Hematopoietic multipotent progenitor cell (in vitro differentiated cells): ENCODE data around the gene PROX1. TPM values are rescaled to one million over a fixed set of nuclear protein-coding genes. Genes with fewer than 3 reads are reported as not detected.

Source experiments
- DNase-seq, 3 donors: peaks; one replicate each; pipeline ENCODE4 v3.0.0-alpha.2; 2011 to 2015; ENCODE audit warnings: low read depth in 2 of 3, low spot score in 2 of 3
- total RNA-seq: library from RNA; depleted of rRNA; stranded (reverse); fragments of >200 nt; gene quantifications from one replicate; pipeline ENCODE4 v1.2.3, GENCODE V29; 2012

Gene PROX1
- under 0.01 TPM for total RNA-seq

GRCh38 chr1:213987927-213988506, at the start of gene PROX1:
Gene PROX1, plus strand, starts transcription at chr1:213987973. Its CDS starts 8,563 bp downstream, at chr1:213996536.
- peak in 2 of 3 donors; percentile 71 to 80 for DNase-seq

GRCh38 chr1:213938776-213939175, 49.0 kb upstream of the PROX1 start:
- no peak for DNase-seq

- DNase-seq, result no peak
These were observed 47.9 kb upstream of the PROX1 start for GRCh38 chr1:213939888-213940287.

GRCh38 chr1:213940947-213941346, 46.8 kb upstream of the PROX1 start:
- DNase-seq, result no peak

- DNase-seq, result no peak
These were observed 45.7 kb upstream of the PROX1 start for GRCh38 chr1:213942061-213942460.

- DNase-seq, result no peak
These were observed 40.5 kb upstream of the PROX1 start for GRCh38 chr1:213947200-213947801.

GRCh38 chr1:213951876-213952275, 35.9 kb upstream of the PROX1 start:
- no peak for DNase-seq

- no peak for DNase-seq
These were observed 34.0 kb upstream of the PROX1 start for GRCh38 chr1:213953806-213954205.

- DNase-seq, result no peak
These were observed 31.4 kb upstream of the PROX1 start for GRCh38 chr1:213956295-213956770.

- no peak for DNase-seq
These were observed 29.4 kb upstream of the PROX1 start for GRCh38 chr1:213958346-213958745.

- DNase-seq, result no peak
These were observed 26.8 kb upstream of the PROX1 start for GRCh38 chr1:213960963-213961362.

- no peak for DNase-seq
These were observed 25.3 kb upstream of the PROX1 start for GRCh38 chr1:213962508-213962907.

GRCh38 chr1:213966122-213966521, 21.7 kb upstream of the PROX1 start:
- no peak for DNase-seq

GRCh38 chr1:213968146-213968825, 19.5 kb upstream of the PROX1 start:
- no peak for DNase-seq

- DNase-seq, result no peak
These were observed 17.7 kb upstream of the PROX1 start for GRCh38 chr1:213969958-213970555.

- DNase-seq, result no peak
These were observed 15.6 kb upstream of the PROX1 start for GRCh38 chr1:213972141-213972540.

GRCh38 chr1:213973129-213973528, 14.6 kb upstream of the PROX1 start:
- no peak for DNase-seq

GRCh38 chr1:213976665-213977485, 10.9 kb upstream of the PROX1 start:
- no peak for DNase-seq

GRCh38 chr1:213977486-213977842, 10.3 kb upstream of the PROX1 start:
- DNase-seq, result no peak

- DNase-seq, result no peak
These were observed 9.9 kb upstream of the PROX1 start for GRCh38 chr1:213977909-213978308.
